ENCODE data around the gene C1QTNF12. TPM values are rescaled to one million over a fixed set of nuclear protein-coding genes. Genes with fewer than 3 reads are reported as not detected.
A peak's percentile ranks its signal among the peaks of the same experiment; 100 is the strongest.

The C1QTNF12 gene
- total RNA-seq, 1 donor from 2014 or later = 2.6 TPM

DNA sequence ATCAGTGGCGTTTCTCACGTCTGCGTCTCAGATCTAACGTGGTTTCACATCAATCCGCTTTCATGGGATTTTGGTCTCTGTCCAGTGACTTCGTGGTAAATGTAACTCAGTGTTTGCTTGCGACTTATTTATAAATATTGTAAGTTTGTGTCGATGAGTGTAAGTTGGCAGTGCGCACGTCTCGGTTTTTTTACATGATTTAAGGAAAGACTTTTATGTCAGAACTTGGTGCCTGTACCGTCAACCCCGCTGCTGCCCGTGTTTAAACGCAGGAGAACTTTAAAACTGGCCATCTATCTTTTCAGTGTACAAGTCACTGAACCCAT is 13.0 kb downstream of the C1QTNF12 start:
- Histone ChIP-seq H3K27me3 (peaks cover 2% of the 10 kb centered on the region), H3K27ac (no peak overlapping the region), H3K4me1 (peaks cover 23% of the 10 kb centered on the region), H3K9me3 (no peaks in the 10 kb centered on the region), H3K4me3 (no peak overlapping the region), H3K36me3 (peaks cover 6% of the 10 kb centered on the region)
- DNase-seq (no peak), ATAC-seq (no peak)
- intact Hi-C loops (cut with DNase I) = no loop called here
- TF ChIP-seq, protein P1, sequence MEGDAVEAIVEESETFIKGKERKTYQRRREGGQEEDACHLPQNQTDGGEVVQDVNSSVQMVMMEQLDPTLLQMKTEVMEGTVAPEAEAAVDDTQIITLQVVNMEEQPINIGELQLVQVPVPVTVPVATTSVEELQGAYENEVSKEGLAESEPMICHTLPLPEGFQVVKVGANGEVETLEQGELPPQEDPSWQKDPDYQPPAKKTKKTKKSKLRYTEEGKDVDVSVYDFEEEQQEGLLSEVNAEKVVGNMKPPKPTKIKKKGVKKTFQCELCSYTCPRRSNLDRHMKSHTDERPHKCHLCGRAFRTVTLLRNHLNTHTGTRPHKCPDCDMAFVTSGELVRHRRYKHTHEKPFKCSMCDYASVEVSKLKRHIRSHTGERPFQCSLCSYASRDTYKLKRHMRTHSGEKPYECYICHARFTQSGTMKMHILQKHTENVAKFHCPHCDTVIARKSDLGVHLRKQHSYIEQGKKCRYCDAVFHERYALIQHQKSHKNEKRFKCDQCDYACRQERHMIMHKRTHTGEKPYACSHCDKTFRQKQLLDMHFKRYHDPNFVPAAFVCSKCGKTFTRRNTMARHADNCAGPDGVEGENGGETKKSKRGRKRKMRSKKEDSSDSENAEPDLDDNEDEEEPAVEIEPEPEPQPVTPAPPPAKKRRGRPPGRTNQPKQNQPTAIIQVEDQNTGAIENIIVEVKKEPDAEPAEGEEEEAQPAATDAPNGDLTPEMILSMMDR (IDR thresholded peaks at IDR 0.05) = no peak

DNA sequence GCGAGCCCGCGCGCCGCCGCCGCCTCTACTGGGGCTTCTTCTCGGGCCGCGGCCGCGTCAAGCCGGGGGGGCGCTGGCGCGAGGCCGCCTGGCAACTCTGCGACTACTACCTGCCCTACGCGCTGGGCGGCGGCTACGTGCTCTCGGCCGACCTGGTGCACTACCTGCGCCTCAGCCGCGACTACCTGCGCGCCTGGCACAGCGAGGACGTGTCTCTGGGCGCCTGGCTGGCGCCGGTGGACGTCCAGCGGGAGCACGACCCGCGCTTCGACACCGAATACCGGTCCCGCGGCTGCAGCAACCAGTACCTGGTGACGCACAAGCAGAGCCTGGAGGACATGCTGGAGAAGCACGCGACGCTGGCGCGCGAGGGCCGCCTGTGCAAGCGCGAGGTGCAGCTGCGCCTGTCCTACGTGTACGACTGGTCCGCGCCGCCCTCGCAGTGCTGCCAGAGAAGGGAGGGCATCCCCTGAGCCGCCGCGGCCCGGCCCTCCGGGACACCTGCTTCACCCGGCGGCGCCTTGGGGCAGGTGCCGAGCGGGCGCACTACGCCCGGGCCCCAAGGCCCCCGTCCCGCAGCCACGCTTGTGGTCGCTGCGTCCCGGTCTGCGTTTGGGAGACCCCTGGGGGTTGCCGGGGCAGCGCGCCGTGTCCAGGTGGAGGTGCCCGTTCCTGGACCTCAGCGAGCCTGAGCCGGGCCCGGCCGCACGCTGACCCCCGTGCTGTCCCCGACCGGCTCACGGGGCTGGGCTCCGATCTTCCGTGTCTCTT is 13.5 kb downstream of the C1QTNF12 start:
- DNase-seq (no peak), ATAC-seq (no peak)
- TF ChIP-seq, protein P1 (IDR thresholded peaks at IDR 0.05) = no peak
- intact Hi-C loops (cut with DNase I) = no loop called here
- Histone ChIP-seq H3K4me3 (peak overlapping the region; percentile 26), H3K9me3 (no peaks in the 10 kb centered on the region), H3K27ac (no peak overlapping the region), H3K4me1 (peaks cover 23% of the 10 kb centered on the region), H3K27me3 (no peaks in the 10 kb centered on the region), H3K36me3 (peaks cover 11% of the 10 kb centered on the region)

DNA sequence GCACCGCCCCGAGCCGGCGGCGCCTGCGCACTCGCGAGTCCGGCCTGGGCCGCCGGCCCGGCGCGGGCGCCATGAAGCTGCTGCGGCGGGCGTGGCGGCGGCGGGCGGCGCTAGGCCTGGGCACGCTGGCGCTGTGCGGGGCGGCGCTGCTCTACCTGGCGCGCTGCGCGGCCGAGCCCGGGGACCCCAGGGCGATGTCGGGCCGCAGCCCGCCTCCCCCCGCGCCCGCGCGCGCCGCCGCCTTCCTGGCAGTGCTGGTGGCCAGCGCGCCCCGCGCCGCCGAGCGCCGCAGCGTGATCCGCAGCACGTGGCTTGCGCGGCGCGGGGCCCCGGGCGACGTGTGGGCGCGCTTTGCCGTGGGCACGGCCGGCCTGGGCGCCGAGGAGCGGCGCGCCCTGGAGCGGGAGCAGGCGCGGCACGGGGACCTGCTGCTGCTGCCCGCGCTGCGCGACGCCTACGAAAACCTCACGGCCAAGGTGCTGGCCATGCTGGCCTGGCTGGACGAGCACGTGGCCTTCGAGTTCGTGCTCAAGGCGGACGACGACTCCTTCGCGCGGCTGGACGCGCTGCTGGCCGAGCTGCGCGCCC is 14.2 kb downstream of the C1QTNF12 start, which contains the start of gene B3GALT6:
B3GALT6 (plus strand) TSS at position 30 of the 588 bp plus-strand sequence; CDS start at position 72, 42 bp downstream.
- Histone ChIP-seq H3K36me3 (peaks cover 18% of the 10 kb centered on the region), H3K9me3 (no peaks in the 10 kb centered on the region), H3K4me3 (peak within 1 kb of the TSS; percentile 97), H3K27me3 (no peaks in the 10 kb centered on the region), H3K4me1 (peaks cover 23% of the 10 kb centered on the region), H3K27ac (peak within 1 kb of the TSS; percentile 92)
- intact Hi-C loops (cut with DNase I) = no loop called here
- DNase-seq (no peak), ATAC-seq (no peak)
- TF ChIP-seq, protein P1 (IDR thresholded peaks at IDR 0.05) = no peak

DNA sequence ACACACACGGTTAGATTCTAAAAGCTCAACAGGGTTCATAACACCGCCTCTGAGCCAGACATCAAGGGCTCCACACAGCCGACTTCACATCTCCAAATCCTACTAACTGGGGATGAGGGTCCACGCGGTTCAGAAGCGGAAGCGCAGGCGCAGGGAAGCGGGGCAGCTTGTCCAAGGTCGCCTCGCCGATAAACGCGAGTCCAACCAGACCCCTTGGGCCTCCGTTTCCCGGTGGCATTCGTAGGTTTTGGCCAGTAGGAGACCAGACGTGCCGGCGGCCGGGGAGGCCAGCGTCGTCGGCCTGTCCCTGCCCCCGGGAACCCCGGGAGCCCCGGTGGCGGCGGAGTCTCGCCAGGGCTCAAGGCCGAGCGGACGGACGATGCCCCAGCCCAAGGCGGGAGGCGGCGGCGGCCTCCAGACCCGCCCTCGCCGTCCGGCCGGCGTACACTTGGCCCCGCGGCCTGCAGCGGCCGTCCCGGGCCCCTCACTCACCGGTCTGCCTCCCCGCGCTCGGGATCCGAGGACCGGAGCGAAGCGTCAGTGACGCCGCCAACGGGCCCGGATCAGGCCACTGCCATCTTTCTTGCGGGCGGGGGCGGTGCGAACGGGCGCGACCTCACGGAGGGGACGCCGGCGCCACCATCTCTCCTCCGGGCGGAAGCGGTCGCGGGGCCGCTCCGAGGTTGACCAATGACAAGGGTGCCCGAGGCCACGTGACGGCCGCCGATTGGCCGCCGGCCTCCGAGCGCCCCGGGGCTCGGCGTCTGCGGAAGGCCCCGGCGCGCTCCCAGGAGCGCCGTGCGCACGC is 14.9 kb downstream of the C1QTNF12 start, which contains the start of gene SDF4:
SDF4 (minus strand) TSS at position 602 of the 808 bp plus-strand sequence. CDS start 3,229 bp downstream, outside the sequence.
- intact Hi-C loops (cut with DNase I) = no loop called here
- H3K4me1 ChIP-seq = peaks cover 23% of the 10 kb centered on the region
- DNase-seq (peak; percentile 99), ATAC-seq (peak; percentile 96)
- H3K4me3 ChIP-seq = peak within 1 kb of the TSS; percentile 97
- TF ChIP-seq, protein P1 (IDR thresholded peaks at IDR 0.05) = no peak
- H3K27ac ChIP-seq = peak within 1 kb of the TSS; percentile 92
- peaks cover 23% of the 10 kb centered on the region for H3K36me3 ChIP-seq
- no peaks in the 10 kb centered on the region for H3K9me3 ChIP-seq
- H3K27me3 ChIP-seq = no peaks in the 10 kb centered on the region

DNA sequence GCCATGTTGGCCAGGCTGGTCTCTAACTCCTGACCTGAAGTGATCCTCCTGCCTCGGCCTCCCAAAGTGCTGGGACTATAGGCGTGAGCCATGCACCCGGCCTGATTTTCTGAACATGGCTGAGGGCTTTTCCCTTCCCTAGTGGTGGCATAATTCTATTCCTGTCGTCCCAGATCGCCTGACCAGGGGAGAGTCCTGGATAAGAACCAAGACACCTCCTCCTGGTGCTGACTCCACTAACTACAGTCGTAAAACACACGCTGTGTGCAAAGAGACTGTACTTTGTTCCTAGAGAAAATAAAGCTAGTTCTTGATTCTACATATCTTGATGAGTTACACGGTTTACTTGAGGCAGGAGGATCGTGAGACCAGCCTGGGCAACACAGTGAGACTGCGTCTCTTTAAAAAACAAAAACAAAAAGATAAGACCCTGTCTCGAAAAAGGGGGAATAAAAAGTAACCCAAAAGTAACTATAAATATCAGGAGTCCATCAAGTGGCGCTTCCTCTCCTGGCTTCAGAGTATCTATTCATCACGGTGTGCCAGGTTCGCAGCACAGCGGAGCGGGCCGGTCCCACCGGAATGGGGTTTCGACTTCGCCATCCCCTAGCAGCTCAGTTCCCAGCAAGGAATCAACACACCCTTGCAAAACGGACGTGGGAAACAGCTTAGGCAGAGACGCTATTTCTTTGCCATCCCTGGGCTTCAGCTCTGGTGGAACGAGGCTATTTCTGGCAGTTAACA is 15.7 kb downstream of the C1QTNF12 start:
- ATAC-seq (no peak), DNase-seq (no peak)
- TF ChIP-seq, protein P1 (IDR thresholded peaks at IDR 0.05) = no peak
- Histone ChIP-seq H3K27ac (peak overlapping the region; percentile 92), H3K9me3 (no peaks in the 10 kb centered on the region), H3K4me3 (peak overlapping the region; percentile 97), H3K36me3 (peaks cover 30% of the 10 kb centered on the region), H3K4me1 (peaks cover 23% of the 10 kb centered on the region), H3K27me3 (no peaks in the 10 kb centered on the region)
- intact Hi-C loops (cut with DNase I) = no loop called here

All from upper lobe of right lung (tissue), 1 donor.